H1 (cell line): ENCODE results near the gene CIAO2B.

ENCODE experiments used
- JUN ChIP-seq: IDR thresholded peaks from 2 replicates; pipeline ENCODE4 v1.6.1; 2011; ENCODE audit warnings: low read depth, mild to moderate bottlenecking, improper control_type of control experiment, low read length
- KDM1A ChIP-seq: fragments of 200-600, 300-600 bp; sonication (generic); IDR thresholded peaks from 2 replicates; pipeline ENCODE4 v1.7.1; 2016; ENCODE audit warnings: mild to moderate bottlenecking, low read length, borderline replicate concordance
- RAD21 ChIP-seq, 2 experiments: IDR thresholded peaks in 1 of 2; conservative IDR thresholded peaks in 1 of 2; 2 replicates each; pipeline ENCODE4 v1.6.1; 2011; ENCODE audit warnings: low read depth in 2 of 2, low read length in 2 of 2, improper control_type of control experiment in 1 of 2, inconsistent platforms in 1 of 2, mild to moderate bottlenecking in 1 of 2, moderate library complexity in 1 of 2
- SIX5 ChIP-seq: IDR thresholded peaks from 2 replicates; pipeline ENCODE4 v1.6.1; 2011; ENCODE audit warnings: mild to moderate bottlenecking, low read depth, low read length
- TAF1 ChIP-seq: IDR thresholded peaks from 2 replicates; pipeline ENCODE4 v1.6.1; 2011; ENCODE audit warnings: mild to moderate bottlenecking, low read depth, low read length
- ZNF274 ChIP-seq: IDR thresholded peaks from 2 replicates; pipeline ENCODE4 v1.7.0; 2012; ENCODE audit warnings: low read length, borderline replicate concordance; ENCODE audit errors: extremely low read depth
- TF ChIP-seq, protein P1 (sequence below): fragments of 300-600 bp; sonication (generic); IDR thresholded peaks from 2 replicates; pipeline ENCODE4 v1.7.1; 2012; ENCODE audit warnings: low read length, moderate library complexity, mild to moderate bottlenecking, inconsistent platforms; ENCODE audit not compliant: insufficient replicate concordance
- TF ChIP-seq, protein P2 (sequence below): IDR thresholded peaks from 2 replicates; pipeline ENCODE4 v1.6.1; 2012; ENCODE audit warnings: low read length, inconsistent platforms
- TF ChIP-seq, protein P3 (sequence below), 3 experiments: IDR thresholded peaks; 1 replicate in 2 of 3; 2 replicates in 1 of 3; pipeline versions ENCODE4 v1.5.1 to v1.6.1; 2011; ENCODE audit warnings: low read length in 3 of 3, mild to moderate bottlenecking in 3 of 3, inconsistent platforms in 2 of 3, low read depth in 1 of 3, moderate library complexity in 1 of 3; ENCODE audit not compliant: insufficient read depth in 1 of 3; ENCODE audit errors: control extremely low read depth in 1 of 3
- TF ChIP-seq, protein P4 (sequence below): IDR thresholded peaks from 2 replicates; pipeline ENCODE4 v1.6.1; 2011; ENCODE audit warnings: low read depth, mild to moderate bottlenecking, low read length; ENCODE audit not compliant: insufficient read depth

DNA sequence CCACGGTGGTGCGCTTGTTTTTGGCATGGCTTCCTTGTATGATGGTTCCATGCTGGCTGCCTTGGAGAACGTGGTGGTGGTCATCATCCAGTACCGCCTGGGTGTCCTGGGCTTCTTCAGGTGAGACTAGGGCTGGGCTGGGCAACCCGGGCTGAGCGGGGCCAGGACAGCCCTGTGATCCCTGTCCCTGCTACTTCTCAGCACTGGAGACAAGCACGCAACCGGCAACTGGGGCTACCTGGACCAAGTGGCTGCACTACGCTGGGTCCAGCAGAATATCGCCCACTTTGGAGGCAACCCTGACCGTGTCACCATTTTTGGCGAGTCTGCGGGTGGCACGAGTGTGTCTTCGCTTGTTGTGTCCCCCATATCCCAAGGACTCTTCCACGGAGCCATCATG is 6.0 kb upstream of the CIAO2B start:
- TF ChIP-seq, protein P1, sequence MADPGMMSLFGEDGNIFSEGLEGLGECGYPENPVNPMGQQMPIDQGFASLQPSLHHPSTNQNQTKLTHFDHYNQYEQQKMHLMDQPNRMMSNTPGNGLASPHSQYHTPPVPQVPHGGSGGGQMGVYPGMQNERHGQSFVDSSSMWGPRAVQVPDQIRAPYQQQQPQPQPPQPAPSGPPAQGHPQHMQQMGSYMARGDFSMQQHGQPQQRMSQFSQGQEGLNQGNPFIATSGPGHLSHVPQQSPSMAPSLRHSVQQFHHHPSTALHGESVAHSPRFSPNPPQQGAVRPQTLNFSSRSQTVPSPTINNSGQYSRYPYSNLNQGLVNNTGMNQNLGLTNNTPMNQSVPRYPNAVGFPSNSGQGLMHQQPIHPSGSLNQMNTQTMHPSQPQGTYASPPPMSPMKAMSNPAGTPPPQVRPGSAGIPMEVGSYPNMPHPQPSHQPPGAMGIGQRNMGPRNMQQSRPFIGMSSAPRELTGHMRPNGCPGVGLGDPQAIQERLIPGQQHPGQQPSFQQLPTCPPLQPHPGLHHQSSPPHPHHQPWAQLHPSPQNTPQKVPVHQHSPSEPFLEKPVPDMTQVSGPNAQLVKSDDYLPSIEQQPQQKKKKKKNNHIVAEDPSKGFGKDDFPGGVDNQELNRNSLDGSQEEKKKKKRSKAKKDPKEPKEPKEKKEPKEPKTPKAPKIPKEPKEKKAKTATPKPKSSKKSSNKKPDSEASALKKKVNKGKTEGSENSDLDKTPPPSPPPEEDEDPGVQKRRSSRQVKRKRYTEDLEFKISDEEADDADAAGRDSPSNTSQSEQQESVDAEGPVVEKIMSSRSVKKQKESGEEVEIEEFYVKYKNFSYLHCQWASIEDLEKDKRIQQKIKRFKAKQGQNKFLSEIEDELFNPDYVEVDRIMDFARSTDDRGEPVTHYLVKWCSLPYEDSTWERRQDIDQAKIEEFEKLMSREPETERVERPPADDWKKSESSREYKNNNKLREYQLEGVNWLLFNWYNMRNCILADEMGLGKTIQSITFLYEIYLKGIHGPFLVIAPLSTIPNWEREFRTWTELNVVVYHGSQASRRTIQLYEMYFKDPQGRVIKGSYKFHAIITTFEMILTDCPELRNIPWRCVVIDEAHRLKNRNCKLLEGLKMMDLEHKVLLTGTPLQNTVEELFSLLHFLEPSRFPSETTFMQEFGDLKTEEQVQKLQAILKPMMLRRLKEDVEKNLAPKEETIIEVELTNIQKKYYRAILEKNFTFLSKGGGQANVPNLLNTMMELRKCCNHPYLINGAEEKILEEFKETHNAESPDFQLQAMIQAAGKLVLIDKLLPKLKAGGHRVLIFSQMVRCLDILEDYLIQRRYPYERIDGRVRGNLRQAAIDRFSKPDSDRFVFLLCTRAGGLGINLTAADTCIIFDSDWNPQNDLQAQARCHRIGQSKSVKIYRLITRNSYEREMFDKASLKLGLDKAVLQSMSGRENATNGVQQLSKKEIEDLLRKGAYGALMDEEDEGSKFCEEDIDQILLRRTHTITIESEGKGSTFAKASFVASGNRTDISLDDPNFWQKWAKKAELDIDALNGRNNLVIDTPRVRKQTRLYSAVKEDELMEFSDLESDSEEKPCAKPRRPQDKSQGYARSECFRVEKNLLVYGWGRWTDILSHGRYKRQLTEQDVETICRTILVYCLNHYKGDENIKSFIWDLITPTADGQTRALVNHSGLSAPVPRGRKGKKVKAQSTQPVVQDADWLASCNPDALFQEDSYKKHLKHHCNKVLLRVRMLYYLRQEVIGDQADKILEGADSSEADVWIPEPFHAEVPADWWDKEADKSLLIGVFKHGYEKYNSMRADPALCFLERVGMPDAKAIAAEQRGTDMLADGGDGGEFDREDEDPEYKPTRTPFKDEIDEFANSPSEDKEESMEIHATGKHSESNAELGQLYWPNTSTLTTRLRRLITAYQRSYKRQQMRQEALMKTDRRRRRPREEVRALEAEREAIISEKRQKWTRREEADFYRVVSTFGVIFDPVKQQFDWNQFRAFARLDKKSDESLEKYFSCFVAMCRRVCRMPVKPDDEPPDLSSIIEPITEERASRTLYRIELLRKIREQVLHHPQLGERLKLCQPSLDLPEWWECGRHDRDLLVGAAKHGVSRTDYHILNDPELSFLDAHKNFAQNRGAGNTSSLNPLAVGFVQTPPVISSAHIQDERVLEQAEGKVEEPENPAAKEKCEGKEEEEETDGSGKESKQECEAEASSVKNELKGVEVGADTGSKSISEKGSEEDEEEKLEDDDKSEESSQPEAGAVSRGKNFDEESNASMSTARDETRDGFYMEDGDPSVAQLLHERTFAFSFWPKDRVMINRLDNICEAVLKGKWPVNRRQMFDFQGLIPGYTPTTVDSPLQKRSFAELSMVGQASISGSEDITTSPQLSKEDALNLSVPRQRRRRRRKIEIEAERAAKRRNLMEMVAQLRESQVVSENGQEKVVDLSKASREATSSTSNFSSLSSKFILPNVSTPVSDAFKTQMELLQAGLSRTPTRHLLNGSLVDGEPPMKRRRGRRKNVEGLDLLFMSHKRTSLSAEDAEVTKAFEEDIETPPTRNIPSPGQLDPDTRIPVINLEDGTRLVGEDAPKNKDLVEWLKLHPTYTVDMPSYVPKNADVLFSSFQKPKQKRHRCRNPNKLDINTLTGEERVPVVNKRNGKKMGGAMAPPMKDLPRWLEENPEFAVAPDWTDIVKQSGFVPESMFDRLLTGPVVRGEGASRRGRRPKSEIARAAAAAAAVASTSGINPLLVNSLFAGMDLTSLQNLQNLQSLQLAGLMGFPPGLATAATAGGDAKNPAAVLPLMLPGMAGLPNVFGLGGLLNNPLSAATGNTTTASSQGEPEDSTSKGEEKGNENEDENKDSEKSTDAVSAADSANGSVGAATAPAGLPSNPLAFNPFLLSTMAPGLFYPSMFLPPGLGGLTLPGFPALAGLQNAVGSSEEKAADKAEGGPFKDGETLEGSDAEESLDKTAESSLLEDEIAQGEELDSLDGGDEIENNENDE, result no peak
- TF ChIP-seq KDM1A (no peak), SIX5 (no peak), RAD21 (IDR thresholded peaks at IDR 0.05 in 1 of 2, conservative IDR thresholded peaks at IDR 0.05 in 1 of 2; ENCODE audit: low read depth in 2 of 2, low read length in 2 of 2) (no peak), TAF1 (no peak), JUN (no peak), ZNF274 (no peak)
- TF ChIP-seq, protein P2, sequence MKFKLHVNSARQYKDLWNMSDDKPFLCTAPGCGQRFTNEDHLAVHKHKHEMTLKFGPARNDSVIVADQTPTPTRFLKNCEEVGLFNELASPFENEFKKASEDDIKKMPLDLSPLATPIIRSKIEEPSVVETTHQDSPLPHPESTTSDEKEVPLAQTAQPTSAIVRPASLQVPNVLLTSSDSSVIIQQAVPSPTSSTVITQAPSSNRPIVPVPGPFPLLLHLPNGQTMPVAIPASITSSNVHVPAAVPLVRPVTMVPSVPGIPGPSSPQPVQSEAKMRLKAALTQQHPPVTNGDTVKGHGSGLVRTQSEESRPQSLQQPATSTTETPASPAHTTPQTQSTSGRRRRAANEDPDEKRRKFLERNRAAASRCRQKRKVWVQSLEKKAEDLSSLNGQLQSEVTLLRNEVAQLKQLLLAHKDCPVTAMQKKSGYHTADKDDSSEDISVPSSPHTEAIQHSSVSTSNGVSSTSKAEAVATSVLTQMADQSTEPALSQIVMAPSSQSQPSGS, result no peak
- TF ChIP-seq, protein P3, sequence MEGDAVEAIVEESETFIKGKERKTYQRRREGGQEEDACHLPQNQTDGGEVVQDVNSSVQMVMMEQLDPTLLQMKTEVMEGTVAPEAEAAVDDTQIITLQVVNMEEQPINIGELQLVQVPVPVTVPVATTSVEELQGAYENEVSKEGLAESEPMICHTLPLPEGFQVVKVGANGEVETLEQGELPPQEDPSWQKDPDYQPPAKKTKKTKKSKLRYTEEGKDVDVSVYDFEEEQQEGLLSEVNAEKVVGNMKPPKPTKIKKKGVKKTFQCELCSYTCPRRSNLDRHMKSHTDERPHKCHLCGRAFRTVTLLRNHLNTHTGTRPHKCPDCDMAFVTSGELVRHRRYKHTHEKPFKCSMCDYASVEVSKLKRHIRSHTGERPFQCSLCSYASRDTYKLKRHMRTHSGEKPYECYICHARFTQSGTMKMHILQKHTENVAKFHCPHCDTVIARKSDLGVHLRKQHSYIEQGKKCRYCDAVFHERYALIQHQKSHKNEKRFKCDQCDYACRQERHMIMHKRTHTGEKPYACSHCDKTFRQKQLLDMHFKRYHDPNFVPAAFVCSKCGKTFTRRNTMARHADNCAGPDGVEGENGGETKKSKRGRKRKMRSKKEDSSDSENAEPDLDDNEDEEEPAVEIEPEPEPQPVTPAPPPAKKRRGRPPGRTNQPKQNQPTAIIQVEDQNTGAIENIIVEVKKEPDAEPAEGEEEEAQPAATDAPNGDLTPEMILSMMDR (IDR thresholded peaks at IDR 0.05; ENCODE audit: control extremely low read depth in 1 of 3, insufficient read depth in 1 of 3, low read depth in 1 of 3, low read length in 3 of 3), result no peak
- TF ChIP-seq, protein P4, sequence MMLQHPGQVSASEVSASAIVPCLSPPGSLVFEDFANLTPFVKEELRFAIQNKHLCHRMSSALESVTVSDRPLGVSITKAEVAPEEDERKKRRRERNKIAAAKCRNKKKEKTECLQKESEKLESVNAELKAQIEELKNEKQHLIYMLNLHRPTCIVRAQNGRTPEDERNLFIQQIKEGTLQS, result no peak
